Vagina (tissue), 2 donors: ENCODE measurements around the gene COPA. TPM values are rescaled to one million over a fixed set of nuclear protein-coding genes. Genes with fewer than 3 reads are reported as not detected.

Experiments
- DNase-seq, 2 donors: peaks; one replicate each; pipeline ENCODE4 v3.0.0-alpha.2; 2017; ENCODE audit errors: extremely low spot score in 2 of 2
- H3K27ac ChIP-seq: fragments of 200-600 bp; sonication (generic); one replicate; pipeline ENCODE4 v1.5.1; 2019
- H3K27me3 ChIP-seq: fragments of 200-600 bp; sonication (generic); one replicate; pipeline ENCODE4 v1.5.1; 2019
- H3K36me3 ChIP-seq, 2 donors: fragments of 200-600 bp; sonication (generic); one replicate each; pipeline ENCODE4 v1.5.1; 2017 to 2019
- H3K4me1 ChIP-seq: fragments of 200-600 bp; sonication (generic); one replicate; pipeline ENCODE4 v1.5.1; 2019
- H3K4me3 ChIP-seq, 2 donors: fragments of 200-600 bp; sonication (generic); 1 replicate in 1 of 2; 2 replicates in 1 of 2; pipeline ENCODE4 v1.5.1; 2016 to 2019
- H3K9me3 ChIP-seq: fragments of 200-600 bp; sonication (generic); one replicate; pipeline ENCODE4 v1.5.1; 2019
- CTCF ChIP-seq, 3 experiments: fragments of 450-650 bp in 2 of 3; fragments of 200-600 bp in 1 of 3; sonication (generic) in 1 of 3; IDR thresholded peaks; one replicate each; pipeline ENCODE4 v1.5.1; 2017 to 2019; ENCODE audit warnings: antibody characterized with exemption in 3 of 3, mild to moderate bottlenecking in 2 of 3, moderate library complexity in 2 of 3
- POLR2A ChIP-seq, 2 donors: fragments of 450-650 bp; IDR thresholded peaks; one replicate each; pipeline ENCODE4 v1.6.1; 2017; ENCODE audit warnings: antibody characterized with exemption in 2 of 2, mild to moderate bottlenecking in 2 of 2, moderate library complexity in 2 of 2
- POLR2AphosphoS5 ChIP-seq, 2 donors: sonication (generic); formaldehyde crosslinking; IDR thresholded peaks; one replicate each; pipeline ENCODE4 v1.9.0; 2017; ENCODE audit warnings: antibody characterized with exemption in 2 of 2, mild to moderate bottlenecking in 2 of 2, low read depth in 1 of 2; ENCODE audit not compliant: insufficient read depth in 1 of 2
- intact Hi-C: fragments of 100-400 bp; cut with DNase I; formaldehyde crosslinking; loops from one replicate; pipeline ENCODE4 v1.15.1; 2023
- total RNA-seq: library from RNA; depleted of rRNA; stranded (reverse); fragments of >200 nt; gene quantifications from one replicate; pipeline ENCODE4 v1.2.3, GENCODE V29; 2016

Gene COPA
- total RNA-seq, 1 donor from 2014 or later, result 106 TPM

- TF ChIP-seq CTCF (IDR thresholded peaks at IDR 0.05) (no peak), POLR2AphosphoS5 (IDR thresholded peaks at IDR 0.05; ENCODE audit: insufficient read depth in 1 of 2, low read depth in 1 of 2) (no peak), POLR2A (IDR thresholded peaks at IDR 0.05) (no peak)
- Histone ChIP-seq H3K27ac (no peak overlapping the region), H3K4me3 (no peak overlapping the region), H3K36me3 (peaks cover 0 to 55% of the 10 kb centered on the region in 2 donors), H3K27me3 (no peaks in the 10 kb centered on the region), H3K9me3 (no peaks in the 10 kb centered on the region), H3K4me1 (no peaks in the 10 kb centered on the region)
- DNase-seq, result no peak
- intact Hi-C loops, result no loop called here
Observed at GRCh38 chr1:160358073-160358472, 15.0 kb upstream of the COPA start.

- peak in 1 of 2 donors; percentile 67 for DNase-seq
- Histone ChIP-seq H3K27me3 (no peaks in the 10 kb centered on the region), H3K4me1 (no peaks in the 10 kb centered on the region), H3K4me3 (no peak overlapping the region), H3K36me3 (peaks cover 0 to 61% of the 10 kb centered on the region in 2 donors), H3K9me3 (no peaks in the 10 kb centered on the region), H3K27ac (no peak overlapping the region)
- no peak for TF ChIP-seq POLR2AphosphoS5 (IDR thresholded peaks at IDR 0.05; ENCODE audit: insufficient read depth in 1 of 2, low read depth in 1 of 2)
- no peak for TF ChIP-seq POLR2A (IDR thresholded peaks at IDR 0.05)
- TF ChIP-seq CTCF (IDR thresholded peaks at IDR 0.05), result no peak
- intact Hi-C loops, result loop anchor here (1.0 kb wide), 1 partner anchor 24 kb away; no protein-coding TSS in a partner anchor
Observed at GRCh38 chr1:160357286-160358002, 14.4 kb upstream of the COPA start.

GRCh38 chr1:160354388-160354985, 11.4 kb upstream of the COPA start:
- intact Hi-C loops, result no loop called here
- Histone ChIP-seq H3K4me3 (no peak overlapping the region), H3K9me3 (no peaks in the 10 kb centered on the region), H3K27ac (no peak overlapping the region), H3K27me3 (no peaks in the 10 kb centered on the region), H3K4me1 (no peaks in the 10 kb centered on the region), H3K36me3 (peaks cover 0 to 91% of the 10 kb centered on the region in 2 donors)
- TF ChIP-seq CTCF (IDR thresholded peaks at IDR 0.05), result no peak
- TF ChIP-seq POLR2A (IDR thresholded peaks at IDR 0.05), result no peak
- TF ChIP-seq POLR2AphosphoS5 (IDR thresholded peaks at IDR 0.05; ENCODE audit: insufficient read depth in 1 of 2, low read depth in 1 of 2), result no peak
- no peak for DNase-seq

GRCh38 chr1:160353223-160353622, 10.2 kb upstream of the COPA start:
- DNase-seq, result no peak

More at GRCh38 chr1:160353223-160353622, 10.2 kb upstream of the COPA start:
- Histone ChIP-seq H3K9me3 (no peaks in the 10 kb centered on the region), H3K27me3 (no peaks in the 10 kb centered on the region), H3K4me3 (no peak overlapping the region), H3K4me1 (no peaks in the 10 kb centered on the region), H3K36me3 (peaks cover 0 to 92% of the 10 kb centered on the region in 2 donors), H3K27ac (no peak overlapping the region)
- TF ChIP-seq POLR2A (IDR thresholded peaks at IDR 0.05) (no peak), CTCF (IDR thresholded peaks at IDR 0.05) (no peak), POLR2AphosphoS5 (IDR thresholded peaks at IDR 0.05; ENCODE audit: insufficient read depth in 1 of 2, low read depth in 1 of 2) (no peak)
- intact Hi-C loops, result no loop called here
